Measurements from ENCODE around the gene GTF2H2C.

DNA sequence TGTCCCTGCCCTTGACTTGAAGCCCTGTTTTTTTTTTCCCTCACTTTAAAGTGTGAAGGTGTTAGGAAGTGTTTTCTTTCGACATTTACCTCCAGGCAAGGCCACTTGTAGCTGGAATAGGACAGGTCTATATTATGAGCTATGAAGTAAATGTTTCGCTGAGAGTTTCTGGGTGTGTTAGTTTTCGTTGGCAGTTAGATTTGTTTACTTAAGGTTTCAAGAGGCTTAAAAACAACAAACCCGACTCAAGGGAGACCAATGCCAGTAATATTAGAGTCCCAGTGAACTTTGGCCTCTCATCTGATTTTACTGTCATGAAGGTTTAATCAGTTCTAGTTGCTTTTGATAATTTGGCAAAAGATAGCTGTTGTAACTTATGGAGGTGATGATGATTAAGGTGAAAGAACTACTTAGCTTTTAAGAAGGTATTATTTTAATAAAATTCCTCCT, 42.2 kb upstream of the GTF2H2C start:
- TF ChIP-seq CTCF (IDR thresholded peaks at IDR 0.05) (no peak), REST (IDR thresholded peaks at IDR 0.05; ENCODE audit: insufficient read depth in 1 of 2, low read depth in 2 of 2, low read length in 1 of 2) (no peak), SIN3A (IDR thresholded peaks at IDR 0.05; ENCODE audit: borderline replicate concordance, insufficient read depth, low read depth, low read length) (0 out of 2 replicates have a peak, but pooled peaks have one; percentile 29), POLR2AphosphoS5 (IDR thresholded peaks at IDR 0.05; ENCODE audit: low read depth, low read length) (peak; percentile 81; the same call in 1 of the 2 replicates)

Data from Panc1 (cell line).